Measurements from ENCODE around the gene CHAMP1. TPM values are rescaled to one million over a fixed set of nuclear protein-coding genes. Genes with fewer than 3 reads are reported as not detected.
"Not testable (repeated sequence)": the region's sequence is repeated elsewhere in the genome, so short reads cannot be mapped to it uniquely, and the experiment has no call there.

The CHAMP1 gene
- total and polyA plus RNA-seq, 7 donors = 6.5 to 15.9 (median 9.6) TPM

GRCh38 chr13:114324334-114324733, 10.0 kb downstream of the CHAMP1 start:
- DNase-seq = no peak
- H3K4me3 ChIP-seq = no peak overlapping the region
- no peaks in the 10 kb centered on the region for H3K9me3 ChIP-seq
- no peak overlapping the region for H3K27ac ChIP-seq
- peaks cover 0 to 20% (median 10%) of the 10 kb centered on the region in 4 donors for H3K4me1 ChIP-seq
- 96 to 97% methylated on average over 4 of the region's 4 CpGs for WGBS, 2 donors
- no peaks in the 10 kb centered on the region for H3K27me3 ChIP-seq
- intact Hi-C loops (cut with DNase I) = no loop called here
- TF ChIP-seq EP300 (IDR thresholded peaks at IDR 0.05) = no peak
- no peak for TF ChIP-seq POLR2A (IDR thresholded peaks at IDR 0.05)
- no peak for TF ChIP-seq POLR2AphosphoS5 (IDR thresholded peaks at IDR 0.05)
- TF ChIP-seq, protein P1, sequence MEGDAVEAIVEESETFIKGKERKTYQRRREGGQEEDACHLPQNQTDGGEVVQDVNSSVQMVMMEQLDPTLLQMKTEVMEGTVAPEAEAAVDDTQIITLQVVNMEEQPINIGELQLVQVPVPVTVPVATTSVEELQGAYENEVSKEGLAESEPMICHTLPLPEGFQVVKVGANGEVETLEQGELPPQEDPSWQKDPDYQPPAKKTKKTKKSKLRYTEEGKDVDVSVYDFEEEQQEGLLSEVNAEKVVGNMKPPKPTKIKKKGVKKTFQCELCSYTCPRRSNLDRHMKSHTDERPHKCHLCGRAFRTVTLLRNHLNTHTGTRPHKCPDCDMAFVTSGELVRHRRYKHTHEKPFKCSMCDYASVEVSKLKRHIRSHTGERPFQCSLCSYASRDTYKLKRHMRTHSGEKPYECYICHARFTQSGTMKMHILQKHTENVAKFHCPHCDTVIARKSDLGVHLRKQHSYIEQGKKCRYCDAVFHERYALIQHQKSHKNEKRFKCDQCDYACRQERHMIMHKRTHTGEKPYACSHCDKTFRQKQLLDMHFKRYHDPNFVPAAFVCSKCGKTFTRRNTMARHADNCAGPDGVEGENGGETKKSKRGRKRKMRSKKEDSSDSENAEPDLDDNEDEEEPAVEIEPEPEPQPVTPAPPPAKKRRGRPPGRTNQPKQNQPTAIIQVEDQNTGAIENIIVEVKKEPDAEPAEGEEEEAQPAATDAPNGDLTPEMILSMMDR (IDR thresholded peaks at IDR 0.05) = no peak
- peaks cover 5 to 64% (median 28%) of the 10 kb centered on the region in 4 donors for H3K36me3 ChIP-seq

DNA sequence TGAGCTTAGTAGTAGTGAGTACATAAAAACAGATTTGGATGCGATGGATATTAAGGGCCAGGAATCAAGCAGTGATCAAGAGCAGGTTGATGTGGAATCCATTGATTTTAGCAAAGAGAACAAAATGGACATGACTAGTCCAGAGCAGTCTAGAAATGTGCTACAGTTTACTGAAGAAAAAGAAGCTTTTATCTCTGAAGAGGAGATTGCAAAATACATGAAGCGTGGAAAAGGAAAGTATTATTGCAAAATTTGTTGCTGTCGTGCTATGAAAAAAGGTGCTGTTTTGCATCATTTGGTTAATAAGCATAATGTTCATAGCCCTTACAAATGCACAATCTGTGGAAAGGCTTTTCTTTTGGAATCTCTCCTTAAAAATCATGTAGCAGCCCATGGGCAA, 11.4 kb downstream of the CHAMP1 start:
- intact Hi-C loops (cut with DNase I) = no loop called here
- Histone ChIP-seq H3K27me3 (no peaks in the 10 kb centered on the region), H3K36me3 (peaks cover 5 to 64% (median 28%) of the 10 kb centered on the region in 4 donors), H3K4me1 (peaks cover 0 to 9% (median 0%) of the 10 kb centered on the region in 4 donors), H3K9me3 (no peaks in the 10 kb centered on the region), H3K4me3 (no peak overlapping the region), H3K27ac (no peak overlapping the region)
- whole genome bisulfite sequencing, 2 donors = 92 to 95% methylated on average over 3 of the region's 3 CpGs
- TF ChIP-seq POLR2AphosphoS5 (IDR thresholded peaks at IDR 0.05) = no peak
- TF ChIP-seq, protein P1 (IDR thresholded peaks at IDR 0.05) = no peak
- DNase-seq = no peak

DNA sequence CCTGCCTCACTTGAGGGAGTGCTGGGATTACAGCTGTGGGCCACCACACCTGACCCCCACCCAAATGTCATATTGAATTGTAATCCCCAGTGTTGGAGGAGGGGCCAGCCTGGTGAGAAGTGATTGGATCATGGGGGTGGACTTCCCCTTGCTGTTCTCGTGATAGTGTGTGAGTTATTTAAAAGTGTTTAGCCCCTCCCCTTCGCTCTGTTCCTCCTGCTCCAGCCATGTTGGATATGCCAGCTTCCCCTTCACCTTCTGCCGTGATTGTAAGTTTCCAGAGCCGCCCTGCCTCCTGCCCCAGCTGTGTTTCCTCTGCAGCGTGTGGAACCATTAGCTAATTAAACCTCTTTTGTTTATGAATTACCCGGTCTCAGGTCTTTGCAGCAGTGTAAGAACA, 13.7 kb downstream of the CHAMP1 start:
- TF ChIP-seq POLR2A (IDR thresholded peaks at IDR 0.05) (no peak), POLR2AphosphoS5 (IDR thresholded peaks at IDR 0.05) (no peak), EP300 (IDR thresholded peaks at IDR 0.05) (no peak)
- TF ChIP-seq, protein P1 (IDR thresholded peaks at IDR 0.05) = no peak
- WGBS, 2 donors = 34 to 80% methylated on average over 6 of the region's 6 CpGs

GRCh38 chr13:114328595-114328994, 14.3 kb downstream of the CHAMP1 start:
- H3K27ac ChIP-seq = no peak overlapping the region
- WGBS, 2 donors = 34 to 94% methylated on average over 1 of the region's 1 CpG
- H3K9me3 ChIP-seq = no peaks in the 10 kb centered on the region
- peaks cover 0 to 9% (median 0%) of the 10 kb centered on the region in 4 donors for H3K4me1 ChIP-seq
- intact Hi-C loops (cut with DNase I) = no loop called here
- DNase-seq = no peak
- no peak for TF ChIP-seq EP300 (IDR thresholded peaks at IDR 0.05)
- TF ChIP-seq POLR2A (IDR thresholded peaks at IDR 0.05) = no peak
- TF ChIP-seq, protein P1 (IDR thresholded peaks at IDR 0.05) = no peak
- no peak for TF ChIP-seq POLR2AphosphoS5 (IDR thresholded peaks at IDR 0.05)
- H3K36me3 ChIP-seq = peaks cover 0 to 38% (median 16%) of the 10 kb centered on the region in 4 donors
- no peak overlapping the region for H3K4me3 ChIP-seq
- no peaks in the 10 kb centered on the region for H3K27me3 ChIP-seq

More for the DNA sequence above, 13.7 kb downstream of the CHAMP1 start:
- H3K27ac ChIP-seq = no peak overlapping the region
- H3K9me3 ChIP-seq = no peaks in the 10 kb centered on the region
- no peaks in the 10 kb centered on the region for H3K27me3 ChIP-seq
- DNase-seq = no peak
- peaks cover 0 to 9% (median 0%) of the 10 kb centered on the region in 4 donors for H3K4me1 ChIP-seq
- H3K36me3 ChIP-seq = peaks cover under 1 to 44% (median 20%) of the 10 kb centered on the region in 4 donors
- no peak overlapping the region for H3K4me3 ChIP-seq
- intact Hi-C loops (cut with DNase I) = no loop called here

- intact Hi-C loops (cut with DNase I) = no loop called here
- WGBS, 2 donors = 59 to 82% methylated on average over 5 of the region's 5 CpGs
Observed at GRCh38 chr13:114330086-114330485, 15.8 kb downstream of the CHAMP1 start.

GRCh38 chr13:114333881-114334280, 19.6 kb downstream of the CHAMP1 start:
- 75 to 83% methylated on average over 3 of the region's 3 CpGs for WGBS, 2 donors
- H3K4me1 ChIP-seq = not testable (repeated sequence)

More at GRCh38 chr13:114330086-114330485, 15.8 kb downstream of the CHAMP1 start:
- no peaks in the 10 kb centered on the region for H3K9me3 ChIP-seq
- no peak for TF ChIP-seq EP300 (IDR thresholded peaks at IDR 0.05)
- TF ChIP-seq, protein P1 (IDR thresholded peaks at IDR 0.05) = no peak
- TF ChIP-seq POLR2AphosphoS5 (IDR thresholded peaks at IDR 0.05) = no peak
- TF ChIP-seq POLR2A (IDR thresholded peaks at IDR 0.05) = no peak
- peaks cover 0 to 9% (median 0%) of the 10 kb centered on the region in 4 donors for H3K4me1 ChIP-seq
- peaks cover 0 to 23% (median 4%) of the 10 kb centered on the region in 4 donors for H3K36me3 ChIP-seq
- H3K27ac ChIP-seq = no peak overlapping the region
- H3K27me3 ChIP-seq = no peaks in the 10 kb centered on the region
- no peak overlapping the region for H3K4me3 ChIP-seq
- DNase-seq = no peak

More at GRCh38 chr13:114333881-114334280, 19.6 kb downstream of the CHAMP1 start:
- H3K4me3 ChIP-seq; H3K36me3 ChIP-seq; intact Hi-C loops (cut with DNase I); H3K9me3 ChIP-seq; DNase-seq; H3K27me3 ChIP-seq; H3K27ac ChIP-seq: not testable (repeated sequence)
